Activated CD8-positive, alpha-beta T cell treated with anti-CD3 and anti-CD28 coated beads for 36 hours (primary cell): ENCODE results near the gene TRANK1. TPM values are rescaled to one million over a fixed set of nuclear protein-coding genes. Genes with fewer than 3 reads are reported as not detected.
A peak's percentile ranks its signal among the peaks of the same experiment; 100 is the strongest.

Source experiments
- ATAC-seq: fragments of 200-7000 bp; cut with Tn5 transposase; one replicate; pipeline ENCODE4 v1.10.0; 2021; ENCODE audit warnings: mild to moderate bottlenecking, moderate library complexity
- CTCF ChIA-PET: fragments of 350-600 bp; sonication (Branson Sonifier 250); formaldehyde crosslinking; loops from one replicate; lab custom pipeline; 2021; ENCODE audit warnings: antibody characterized with exemption; lab: Charles Lee
- POLR2A ChIA-PET: fragments of 350-600 bp; sonication (Branson Sonifier 250); formaldehyde crosslinking; loops from one replicate; lab custom pipeline; 2021; ENCODE audit warnings: antibody characterized with exemption; lab: Charles Lee
- DNase-seq: peaks from one replicate; pipeline ENCODE4 v3.0.0-alpha.2; 2020
- H3K27ac Mint-ChIP-seq: one replicate; pipeline ENCODE4 v1.8.0; 2021; ENCODE audit warnings: mild to moderate bottlenecking, mixed read lengths
- H3K27me3 Mint-ChIP-seq: one replicate; pipeline ENCODE4 v1.8.0; 2021; ENCODE audit warnings: mixed read lengths
- H3K36me3 Mint-ChIP-seq: one replicate; pipeline ENCODE4 v1.8.0; 2021; ENCODE audit warnings: low read depth, mixed read lengths
- H3K4me1 Mint-ChIP-seq: one replicate; pipeline ENCODE4 v1.8.0; 2021; ENCODE audit warnings: low read depth, mixed read lengths
- H3K4me3 Mint-ChIP-seq: one replicate; pipeline ENCODE4 v1.8.0; 2021; ENCODE audit warnings: mild to moderate bottlenecking, moderate library complexity, mixed read lengths
- H3K9me3 Mint-ChIP-seq: one replicate; pipeline ENCODE4 v1.8.0; 2021; ENCODE audit warnings: mixed read lengths
- intact Hi-C: fragments of 100-400 bp; cut with micrococcal nuclease; formaldehyde crosslinking; loops from one replicate; pipeline ENCODE4 v1.10.0; 2022
- total RNA-seq, 2 experiments: library from RNA; stranded (reverse); gene quantifications; one replicate each; pipeline ENCODE4 v1.2.3, GENCODE V29; 2021
- TF ChIP-seq, protein P1 (sequence below): fragments of 200-600 bp; IDR thresholded peaks from one replicate; pipeline ENCODE4 v1.8.0; 2022; ENCODE audit warnings: antibody characterized with exemption, mild to moderate bottlenecking

TRANK1 gene
- total RNA-seq, 2 experiments from 2014 or later, result 16.0 to 17.4 TPM

DNA sequence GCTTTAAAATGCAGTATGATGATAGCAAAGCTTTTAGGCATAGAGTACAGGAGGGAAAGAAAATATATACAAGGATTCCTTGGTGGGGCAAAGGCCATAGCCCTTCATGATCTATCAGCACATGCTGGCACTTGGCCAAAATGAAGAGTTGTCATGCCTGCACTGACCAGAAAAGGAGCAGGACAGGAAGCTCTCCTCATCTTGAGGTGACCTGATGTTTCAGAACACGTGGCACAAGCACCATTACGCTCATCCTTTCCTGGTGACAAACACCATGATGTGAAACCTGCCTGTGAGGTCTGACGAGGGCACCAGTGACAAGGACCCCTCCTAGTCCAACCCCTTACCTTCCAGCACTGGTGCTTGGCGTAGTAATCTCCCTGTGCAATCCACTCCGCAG, 102.6 kb downstream of the TRANK1 start:
- no peak overlapping the region for H3K4me3 Mint-ChIP-seq
- ATAC-seq (peak; percentile 10), DNase-seq (peak; percentile 15)
- no peak overlapping the region for H3K27ac Mint-ChIP-seq
- peaks cover 28% of the 10 kb centered on the region for H3K4me1 Mint-ChIP-seq
- no peaks in the 10 kb centered on the region for H3K27me3 Mint-ChIP-seq
- CTCF ChIA-PET, result interaction anchor here (1.0 to 1.7 kb wide), 2 partner anchors 117 kb away, joined by 3 to 6 read pairs; no protein-coding TSS in a partner anchor
- peaks cover 52% of the 10 kb centered on the region for H3K36me3 Mint-ChIP-seq
- H3K9me3 Mint-ChIP-seq, result peaks cover 6% of the 10 kb centered on the region
- POLR2A ChIA-PET, result interaction anchor here (0.8 kb wide), 1 partner anchor 100 kb away, joined by 4 read pairs; no protein-coding TSS in a partner anchor
- intact Hi-C loops, result no loop called here
- TF ChIP-seq, protein P1, sequence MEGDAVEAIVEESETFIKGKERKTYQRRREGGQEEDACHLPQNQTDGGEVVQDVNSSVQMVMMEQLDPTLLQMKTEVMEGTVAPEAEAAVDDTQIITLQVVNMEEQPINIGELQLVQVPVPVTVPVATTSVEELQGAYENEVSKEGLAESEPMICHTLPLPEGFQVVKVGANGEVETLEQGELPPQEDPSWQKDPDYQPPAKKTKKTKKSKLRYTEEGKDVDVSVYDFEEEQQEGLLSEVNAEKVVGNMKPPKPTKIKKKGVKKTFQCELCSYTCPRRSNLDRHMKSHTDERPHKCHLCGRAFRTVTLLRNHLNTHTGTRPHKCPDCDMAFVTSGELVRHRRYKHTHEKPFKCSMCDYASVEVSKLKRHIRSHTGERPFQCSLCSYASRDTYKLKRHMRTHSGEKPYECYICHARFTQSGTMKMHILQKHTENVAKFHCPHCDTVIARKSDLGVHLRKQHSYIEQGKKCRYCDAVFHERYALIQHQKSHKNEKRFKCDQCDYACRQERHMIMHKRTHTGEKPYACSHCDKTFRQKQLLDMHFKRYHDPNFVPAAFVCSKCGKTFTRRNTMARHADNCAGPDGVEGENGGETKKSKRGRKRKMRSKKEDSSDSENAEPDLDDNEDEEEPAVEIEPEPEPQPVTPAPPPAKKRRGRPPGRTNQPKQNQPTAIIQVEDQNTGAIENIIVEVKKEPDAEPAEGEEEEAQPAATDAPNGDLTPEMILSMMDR, result no peak

DNA sequence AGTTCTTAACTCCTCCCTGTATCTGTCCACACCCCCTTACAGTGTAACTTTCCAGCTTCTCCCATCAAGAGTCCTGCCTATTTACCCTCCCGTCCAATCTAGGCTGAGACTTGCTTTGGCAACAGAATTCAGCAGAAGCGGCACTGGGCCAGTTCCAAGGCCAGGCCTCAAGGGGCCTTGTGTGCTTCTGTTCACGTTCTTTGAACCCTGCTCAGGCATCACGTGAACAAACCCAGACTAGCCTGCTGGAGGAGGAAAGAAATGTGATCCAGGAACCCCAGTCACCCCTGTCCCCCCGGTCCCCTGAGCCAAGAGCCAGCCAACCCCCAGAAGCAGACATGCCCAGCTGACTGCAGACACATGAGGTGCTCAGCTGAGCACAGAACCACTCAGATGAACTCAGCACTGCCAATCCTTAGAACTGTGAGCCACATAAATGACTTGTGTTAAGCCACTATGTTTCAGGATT, 104.4 kb downstream of the TRANK1 start:
- TF ChIP-seq, protein P1, result no peak
- Mint-ChIP-seq H3K4me3 (no peak overlapping the region), H3K4me1 (peaks cover 26% of the 10 kb centered on the region), H3K27ac (no peak overlapping the region), H3K36me3 (peaks cover 43% of the 10 kb centered on the region), H3K27me3 (no peaks in the 10 kb centered on the region), H3K9me3 (peaks cover 6% of the 10 kb centered on the region)
- no peak for DNase-seq
- ATAC-seq, result no peak
- intact Hi-C loops, result no loop called here
- CTCF ChIA-PET, result interaction anchor here (1.0 to 2.9 kb wide), 3 partner anchors 11 to 36 kb away, joined by 3 to 9 read pairs (median 4); no protein-coding TSS in a partner anchor
- POLR2A ChIA-PET, result interaction anchor here (0.6 kb wide), 2 partner anchors 58 to 138 kb away, joined by 4 read pairs; no protein-coding TSS in a partner anchor

DNA sequence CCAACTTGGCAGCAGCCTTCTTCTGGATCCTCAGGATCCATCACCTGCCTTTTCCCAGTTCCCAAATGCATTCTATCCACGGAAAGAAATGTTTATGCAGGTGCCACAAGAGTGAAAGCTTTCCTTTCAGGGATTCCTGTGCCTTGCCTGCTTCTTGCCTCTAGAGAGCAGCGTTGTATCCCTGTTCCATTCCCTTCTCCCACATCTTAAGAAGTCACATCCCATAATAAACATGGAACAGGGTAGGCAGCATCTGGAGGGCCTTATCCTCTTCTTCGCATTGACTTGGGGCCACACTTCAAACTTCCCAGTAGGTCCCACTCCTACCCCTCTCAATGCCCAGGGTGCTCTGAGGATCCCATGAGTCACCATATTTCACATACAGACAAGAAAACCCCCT, 107.8 kb downstream of the TRANK1 start:
- ChIA-PET CTCF (interaction anchor here (0.8 to 1.7 kb wide), 4 partner anchors 14 to 121 kb away, joined by 3 to 5 read pairs (median 3); no protein-coding TSS in a partner anchor), POLR2A (no interaction called here)
- Mint-ChIP-seq H3K27ac (no peak overlapping the region), H3K4me3 (no peak overlapping the region), H3K9me3 (peaks cover 6% of the 10 kb centered on the region), H3K4me1 (peaks cover 6% of the 10 kb centered on the region), H3K27me3 (no peaks in the 10 kb centered on the region), H3K36me3 (peaks cover 23% of the 10 kb centered on the region)
- TF ChIP-seq, protein P1, result no peak
- ATAC-seq (peak; percentile 39), DNase-seq (no peak)
- intact Hi-C loops, result no loop called here

GRCh38 chr3:36833160-36833814, 111.6 kb downstream of the TRANK1 start:
- TF ChIP-seq, protein P1, result no peak
- no peaks in the 10 kb centered on the region for H3K9me3 Mint-ChIP-seq

GRCh38 chr3:36832406-36832805, 112.4 kb downstream of the TRANK1 start:
- intact Hi-C loops, result no loop called here
- Mint-ChIP-seq H3K27me3 (no peaks in the 10 kb centered on the region), H3K9me3 (no peaks in the 10 kb centered on the region), H3K27ac (no peak overlapping the region), H3K36me3 (peaks cover 2% of the 10 kb centered on the region), H3K4me1 (peaks cover 3% of the 10 kb centered on the region), H3K4me3 (no peak overlapping the region)
- ATAC-seq (no peak), DNase-seq (no peak)
- TF ChIP-seq, protein P1, result no peak
- ChIA-PET CTCF (no interaction called here), POLR2A (no interaction called here)

More at GRCh38 chr3:36833160-36833814, 111.6 kb downstream of the TRANK1 start:
- no peak for ATAC-seq
- Mint-ChIP-seq H3K4me3 (no peak overlapping the region), H3K27ac (no peak overlapping the region), H3K4me1 (peaks cover 4% of the 10 kb centered on the region), H3K27me3 (no peaks in the 10 kb centered on the region), H3K36me3 (peaks cover 2% of the 10 kb centered on the region)
- POLR2A ChIA-PET, result no interaction called here
- no peak for DNase-seq
- CTCF ChIA-PET, result no interaction called here
- intact Hi-C loops, result no loop called here
